HG03432 (cell line): Measurements from ENCODE around the gene PRKCSH.
"Not testable (repeated sequence)": the region's sequence is repeated elsewhere in the genome, so short reads cannot be mapped to it uniquely, and the experiment has no call there.

Source experiments
- ATAC-seq: cut with Tn5 transposase; IDR thresholded peaks from one replicate; pipeline ENCODE4 v1.9.1; 2021; ENCODE audit warnings: mild to moderate bottlenecking, moderate library complexity; ENCODE audit not compliant: unreplicated experiment

The PRKCSH gene

DNA sequence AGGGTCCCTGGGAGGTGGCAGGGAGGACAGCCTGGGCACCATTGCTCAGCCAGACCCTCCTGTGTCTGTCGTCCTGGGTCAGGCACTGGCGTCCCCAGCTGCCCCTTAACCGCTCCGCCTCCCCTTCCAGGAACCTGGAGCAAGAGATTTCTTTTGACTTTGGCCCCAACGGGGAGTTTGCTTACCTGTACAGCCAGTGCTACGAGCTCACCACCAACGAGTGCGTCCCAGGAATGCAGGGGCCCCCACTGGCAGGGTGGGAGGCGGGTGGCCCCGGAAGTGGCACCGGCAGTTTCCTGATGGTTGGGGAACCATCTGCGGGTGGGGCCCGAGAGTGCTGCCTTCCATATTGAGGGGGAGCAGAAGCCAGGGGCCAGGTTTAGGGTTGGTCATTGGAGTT lies 13.0 kb downstream of the PRKCSH start:
- ATAC-seq: no peak

- no peak for ATAC-seq
Measured at GRCh38 chr19:11448923-11449554, 13.6 kb downstream of the PRKCSH start.

DNA sequence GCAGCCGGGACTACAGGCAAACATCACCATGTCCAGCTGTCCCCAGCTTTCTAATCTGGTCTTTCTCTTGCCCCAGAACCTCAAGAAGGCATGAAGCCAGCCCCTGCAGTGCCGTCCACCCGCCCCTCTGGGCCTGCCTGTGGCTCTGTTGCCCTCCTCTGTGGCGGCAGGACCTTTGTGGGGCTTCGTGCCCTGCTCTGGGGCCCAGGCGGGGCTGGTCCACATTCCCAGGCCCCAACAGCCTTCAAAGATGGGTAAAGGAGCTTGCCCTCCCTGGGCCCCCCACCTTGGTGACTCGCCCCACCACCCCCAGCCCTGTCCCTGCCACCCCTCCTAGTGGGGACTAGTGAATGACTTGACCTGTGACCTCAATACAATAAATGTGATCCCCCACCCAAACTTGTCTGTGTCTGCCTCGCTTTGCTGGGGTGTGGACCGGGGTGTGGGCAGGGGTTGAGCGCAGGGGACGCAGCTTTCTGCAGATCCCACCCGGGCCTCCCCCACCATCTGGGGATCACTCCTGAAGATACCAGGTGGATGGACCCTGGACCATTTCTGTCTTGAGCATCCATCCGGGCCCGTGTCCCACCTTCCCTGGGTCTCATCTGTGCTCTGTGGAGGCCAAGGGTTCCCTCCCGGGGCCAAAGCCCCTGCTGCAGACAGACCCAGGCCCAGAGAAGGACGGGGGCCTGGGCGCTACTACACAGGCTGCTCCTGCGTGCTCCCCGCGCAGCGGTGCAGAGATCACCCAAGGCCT lies 15.3 kb downstream of the PRKCSH start:
- ATAC-seq: no peak

- ATAC-seq: no peak
Measured at GRCh38 chr19:11451327-11451870, 16.0 kb downstream of the PRKCSH start.

DNA sequence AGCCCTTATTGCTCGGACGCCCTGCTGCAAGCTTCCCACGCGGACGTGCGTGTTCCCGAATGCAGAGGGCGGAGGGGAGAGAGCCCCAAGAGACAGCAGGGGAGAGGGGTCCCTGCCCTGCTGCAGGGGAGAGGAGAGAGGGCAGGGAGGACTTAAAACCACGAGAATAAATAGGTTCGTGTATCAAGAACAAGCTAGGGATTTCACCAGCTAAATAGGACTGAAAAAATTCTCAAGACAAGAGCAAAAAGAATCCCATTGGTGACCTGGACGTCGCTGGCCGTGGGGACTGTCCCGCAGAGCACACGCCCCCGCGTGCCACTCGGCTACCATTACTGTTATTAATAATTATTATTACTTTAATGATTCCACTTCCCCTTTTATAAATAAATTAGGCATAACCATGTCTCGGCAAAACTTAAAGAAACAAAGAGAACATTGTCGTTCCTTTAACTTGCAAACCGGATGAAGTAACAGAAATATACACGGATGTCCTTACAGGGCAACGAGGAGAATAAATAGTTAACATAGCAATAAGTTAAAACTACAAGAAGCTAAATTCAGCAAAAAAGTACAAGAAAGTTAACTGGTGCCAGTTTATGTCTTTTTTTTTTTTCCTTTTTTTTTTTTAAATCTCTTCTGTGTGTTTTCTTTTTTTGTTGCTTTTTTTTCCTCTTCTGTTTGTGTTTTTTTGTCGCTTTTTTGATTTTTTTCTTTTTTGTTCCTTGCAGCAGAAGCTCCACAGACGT lies 16.6 kb downstream of the PRKCSH start:
- ATAC-seq: no peak

DNA sequence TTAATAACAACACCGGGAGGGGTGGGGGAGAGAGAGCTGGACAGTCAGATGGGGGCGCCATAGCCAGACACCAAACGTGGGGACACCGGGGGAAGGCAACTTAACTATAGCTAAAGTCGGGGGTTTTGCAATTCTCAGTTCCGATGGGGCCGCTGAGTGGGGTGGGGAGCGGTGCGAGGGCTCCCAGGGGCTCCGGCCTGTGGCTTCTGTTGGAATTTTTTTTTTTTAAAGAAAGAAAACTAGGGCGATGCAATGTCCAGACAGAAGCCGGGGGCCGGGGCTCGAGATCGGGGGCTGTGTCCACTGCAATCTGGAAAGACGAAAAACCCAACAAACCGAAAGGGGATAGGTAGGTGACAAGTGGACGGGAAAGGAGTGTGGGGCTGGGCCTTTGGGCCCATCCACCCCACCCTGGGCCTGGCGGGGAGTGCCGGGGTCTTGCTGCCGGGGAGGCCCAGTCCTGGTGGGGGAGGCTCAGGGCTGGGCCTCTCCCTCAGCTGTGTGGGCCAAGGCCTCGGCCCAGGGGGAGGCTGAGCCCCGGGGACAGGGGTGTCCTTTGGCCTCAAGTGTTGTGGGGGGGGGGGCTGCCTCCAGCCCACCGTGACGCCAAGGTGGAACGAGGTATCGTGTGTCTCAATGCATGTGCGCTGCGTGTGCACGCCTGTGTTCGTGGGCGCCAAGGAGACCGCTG lies 17.3 kb downstream of the PRKCSH start:
- no peak for ATAC-seq

GRCh38 chr19:11453468-11454341 lies 18.3 kb downstream of the PRKCSH start:
- ATAC-seq: no peak

DNA sequence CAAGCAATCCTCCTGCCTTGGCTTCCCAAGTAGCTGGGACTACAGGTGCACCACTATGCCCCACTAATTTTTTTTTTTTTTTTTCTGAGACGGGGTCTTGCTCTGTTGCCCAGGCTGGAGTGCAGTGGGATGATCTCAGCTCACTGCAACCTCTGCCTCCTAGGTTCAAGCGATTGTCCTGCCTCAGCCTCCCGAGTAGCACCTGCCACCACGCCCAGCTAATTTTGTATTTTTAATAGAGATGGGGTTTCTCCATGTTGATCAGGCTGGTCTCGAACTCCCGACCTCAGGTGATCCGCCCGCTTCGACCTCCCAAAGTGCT lies 19.8 kb downstream of the PRKCSH start:
- not testable (repeated sequence) for ATAC-seq

DNA sequence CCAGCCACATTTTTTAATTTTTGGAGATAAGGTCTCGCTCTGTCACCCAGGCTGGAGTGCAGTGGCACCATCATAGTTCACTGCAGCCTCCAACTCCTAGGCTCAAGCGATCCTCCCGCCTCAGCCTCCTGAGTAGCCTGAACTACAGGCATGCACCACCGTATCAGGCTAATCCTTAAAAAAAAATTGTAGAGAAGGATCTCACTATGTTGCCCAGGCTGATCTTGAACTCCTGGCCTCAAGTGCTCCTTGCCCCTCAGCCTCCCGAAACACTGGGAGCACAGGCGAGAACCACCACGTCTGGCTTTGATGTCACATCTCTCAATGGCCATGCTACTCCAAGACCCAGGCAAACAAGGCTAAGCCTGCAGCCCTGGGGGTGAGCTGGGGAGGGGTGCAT lies 21.2 kb downstream of the PRKCSH start:
- ATAC-seq: no peak

GRCh38 chr19:11457115-11457514 lies 21.7 kb downstream of the PRKCSH start:
- ATAC-seq: no peak

DNA sequence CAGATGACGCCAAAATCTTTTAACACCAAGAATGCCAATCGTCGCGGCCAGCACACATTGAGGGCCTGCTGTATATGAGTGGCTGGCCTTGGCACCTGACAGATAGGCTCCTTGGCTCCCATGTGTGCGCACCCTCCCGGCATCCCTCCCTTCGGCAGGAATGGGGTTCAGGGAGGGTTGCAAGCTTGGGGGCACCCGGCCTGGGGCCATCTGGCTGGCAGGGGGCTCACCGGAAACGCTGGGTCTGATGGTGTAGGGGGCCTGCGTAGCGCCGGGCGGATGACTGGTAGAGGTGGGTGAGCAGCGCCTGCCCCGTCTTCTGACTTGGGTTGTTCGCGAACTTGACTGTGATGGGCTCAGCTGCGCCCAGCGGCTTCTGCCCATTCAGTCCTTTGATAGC lies 22.4 kb downstream of the PRKCSH start:
- no peak for ATAC-seq

- ATAC-seq: no peak
Measured at GRCh38 chr19:11458236-11458900, 22.9 kb downstream of the PRKCSH start.

GRCh38 chr19:11458912-11459311 lies 23.5 kb downstream of the PRKCSH start:
- not testable (repeated sequence) for ATAC-seq

- no peak for ATAC-seq
Measured at GRCh38 chr19:11460207-11460606, 24.8 kb downstream of the PRKCSH start.

DNA sequence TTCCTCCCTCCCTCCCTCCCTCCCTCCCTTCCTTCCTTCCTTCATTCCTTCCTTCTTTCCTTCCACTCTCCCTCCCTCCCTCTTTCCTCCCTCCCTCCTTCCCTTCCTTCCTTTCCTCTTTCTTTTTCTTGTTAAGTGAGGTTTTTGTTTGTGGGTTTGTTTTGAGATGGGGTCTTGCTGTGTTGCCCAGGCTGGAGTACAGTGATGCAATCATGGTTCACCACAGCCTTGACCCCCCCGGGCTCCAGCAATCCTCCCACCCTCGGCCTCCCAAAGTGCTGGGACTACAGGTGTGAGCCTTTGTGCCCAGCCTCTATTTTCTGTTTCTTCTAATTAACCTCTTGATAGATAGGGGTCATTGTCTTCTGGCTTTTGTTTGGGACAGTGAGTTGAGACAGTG lies 26.0 kb downstream of the PRKCSH start:
- ATAC-seq: no peak

- no peak for ATAC-seq
Measured at GRCh38 chr19:11463391-11463790, 28.0 kb downstream of the PRKCSH start.

DNA sequence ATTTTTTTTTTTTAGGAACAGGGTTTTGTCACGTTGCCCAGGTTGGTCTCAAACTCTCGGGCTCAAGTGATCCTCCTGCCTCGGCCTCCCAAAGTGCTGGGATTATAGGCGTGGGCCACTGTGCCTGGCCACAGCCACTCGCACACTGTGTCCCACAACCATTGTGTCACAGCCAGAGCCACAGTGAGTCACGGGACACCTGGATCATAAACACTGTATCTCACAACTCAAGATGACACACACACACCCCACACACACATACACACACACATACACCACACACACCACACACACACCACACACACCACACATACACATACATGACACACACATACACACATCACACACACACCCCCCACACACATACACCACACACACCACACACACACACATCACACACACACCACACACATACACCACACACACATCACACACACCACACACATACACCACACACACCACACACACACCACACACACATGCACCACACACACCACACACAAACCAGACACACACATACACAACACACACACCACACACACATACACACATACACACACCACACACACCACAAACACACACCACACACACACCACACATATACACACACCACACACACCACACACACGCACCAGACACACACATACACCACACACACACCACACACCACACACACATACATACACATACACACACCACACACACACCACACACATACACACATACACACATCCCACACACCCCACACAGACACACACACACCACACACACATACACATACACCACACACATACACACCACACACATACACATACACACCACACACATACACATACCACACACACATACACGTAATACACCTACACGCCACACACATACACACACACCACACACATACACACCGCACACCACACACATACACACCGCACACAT lies 29.2 kb downstream of the PRKCSH start:
- no peak for ATAC-seq

GRCh38 chr19:11465600-11465999 lies 30.2 kb downstream of the PRKCSH start:
- no peak for ATAC-seq
